Ovary (tissue), 9 donors: ENCODE data around the gene KIF14. TPM values are rescaled to one million over a fixed set of nuclear protein-coding genes. Genes with fewer than 3 reads are reported as not detected.

ENCODE experiments used
- DNase-seq, 5 donors: peaks; one replicate each; pipeline ENCODE4 v3.0.0-alpha.2; 2019 to 2020
- H3K27ac ChIP-seq, 2 donors: fragments of 200-600 bp; one replicate each; pipeline versions ENCODE4 v1.5.1 to v1.8.0; 2019 to 2022
- H3K27me3 ChIP-seq: fragments of 200-600 bp; one replicate; pipeline ENCODE4 v1.8.0; 2022
- H3K36me3 ChIP-seq: fragments of 200-600 bp; sonication (generic); one replicate; pipeline ENCODE4 v1.5.1; 2019
- H3K4me1 ChIP-seq: one replicate; pipeline ENCODE4 v1.8.1; 2013; ENCODE audit warnings: mild to moderate bottlenecking, moderate library complexity; ENCODE audit not compliant: insufficient read depth
- H3K4me3 ChIP-seq: fragments of 200-600 bp; sonication (generic); one replicate; pipeline ENCODE4 v1.5.1; 2017
- H3K9me3 ChIP-seq, 2 donors: fragments of 200-600 bp in 1 of 2; sonication (generic) in 1 of 2; one replicate each; pipeline versions ENCODE4 v1.5.1 to v1.8.1; 2013 to 2019; ENCODE audit warnings: mild to moderate bottlenecking in 1 of 2, moderate library complexity in 1 of 2
- EP300 ChIP-seq: sonication (generic); formaldehyde crosslinking; IDR thresholded peaks from one replicate; pipeline ENCODE4 v1.6.1; 2017; ENCODE audit warnings: antibody characterized with exemption
- POLR2A ChIP-seq: fragments of 450-650 bp; IDR thresholded peaks from one replicate; pipeline ENCODE4 v1.6.1; 2017; ENCODE audit warnings: antibody characterized with exemption, mild to moderate bottlenecking, moderate library complexity
- WGBS, 3 donors: extraction: QIAGEN DNeasy Blood & Tissue Kit in 1 of 3; methylation state at CpG; one replicate each; pipeline versions ENCODE4 v1.1.5 to v1.1.7; 2013 to 2017; 5-methylcytosine and 5-hydroxymethylcytosine counted together
- intact Hi-C, 4 donors: fragments of 100-400 bp; cut with DNase I; formaldehyde crosslinking; loops; one replicate each; pipeline versions ENCODE4 v1.11.0 to v1.15.1; 2022 to 2023
- polyA plus RNA-seq, 2 donors: library from polyadenylated mRNA; stranded (reverse); fragments of 200-250 nt in 1 of 2; fragments of 350-450 nt in 1 of 2; fragmentation: Illumina TruSeq in 1 of 2; extraction: RNeasy Lipid Tissue Mini Kit (QIAGEN cat#74804) in 1 of 2; gene quantifications; one replicate each; pipeline ENCODE4 v1.2.3, GENCODE V29; 2013 to 2014
- total RNA-seq, 7 donors: library from RNA; depleted of rRNA in 2 of 7; stranded (reverse); fragments of >200 nt in 2 of 7; fragmentation: NEBNext Ultra II Directional in 3 of 7; extraction: Animal tissue kit (Norgen Biotek cat#: 25700) in 3 of 7; gene quantifications; one replicate each; pipeline versions ENCODE4 v1.1.0 to v1.2.4, GENCODE V29; 2016 to 2023
- TF ChIP-seq, protein P1 (sequence below), 3 donors: fragments of 450-650 bp in 2 of 3; fragments of 200-600 bp in 1 of 3; IDR thresholded peaks; one replicate each; pipeline versions ENCODE4 v1.5.1 to v1.8.0; 2016 to 2022; ENCODE audit warnings: antibody characterized with exemption in 3 of 3, mild to moderate bottlenecking in 1 of 3
- donor health status: DM: no; HTN: no; CAD: no; lungs with moderate emphysema.
- donor health status: DM: no; HTN: no; CAD: no.
- donor health status: Bipolar disorder and iron deficiency.
- donor health status: DM: yes; HTN: yes; CAD: no.
- donor health status: DM: no; HTN: no; CAD: no.
- donor health status: DM: yes; HTN: yes; CAD: no.

The KIF14 gene
- total and polyA plus RNA-seq, 9 donors = 0.03 to 0.40 (median 0.11) TPM; not detected in 2

- no peak overlapping the region for H3K4me3 ChIP-seq
- TF ChIP-seq, protein P1, sequence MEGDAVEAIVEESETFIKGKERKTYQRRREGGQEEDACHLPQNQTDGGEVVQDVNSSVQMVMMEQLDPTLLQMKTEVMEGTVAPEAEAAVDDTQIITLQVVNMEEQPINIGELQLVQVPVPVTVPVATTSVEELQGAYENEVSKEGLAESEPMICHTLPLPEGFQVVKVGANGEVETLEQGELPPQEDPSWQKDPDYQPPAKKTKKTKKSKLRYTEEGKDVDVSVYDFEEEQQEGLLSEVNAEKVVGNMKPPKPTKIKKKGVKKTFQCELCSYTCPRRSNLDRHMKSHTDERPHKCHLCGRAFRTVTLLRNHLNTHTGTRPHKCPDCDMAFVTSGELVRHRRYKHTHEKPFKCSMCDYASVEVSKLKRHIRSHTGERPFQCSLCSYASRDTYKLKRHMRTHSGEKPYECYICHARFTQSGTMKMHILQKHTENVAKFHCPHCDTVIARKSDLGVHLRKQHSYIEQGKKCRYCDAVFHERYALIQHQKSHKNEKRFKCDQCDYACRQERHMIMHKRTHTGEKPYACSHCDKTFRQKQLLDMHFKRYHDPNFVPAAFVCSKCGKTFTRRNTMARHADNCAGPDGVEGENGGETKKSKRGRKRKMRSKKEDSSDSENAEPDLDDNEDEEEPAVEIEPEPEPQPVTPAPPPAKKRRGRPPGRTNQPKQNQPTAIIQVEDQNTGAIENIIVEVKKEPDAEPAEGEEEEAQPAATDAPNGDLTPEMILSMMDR (IDR thresholded peaks at IDR 0.05) = no peak
- TF ChIP-seq POLR2A (no peak), EP300 (no peak)
- H3K36me3 ChIP-seq = no peaks in the 10 kb centered on the region
- intact Hi-C loops = no loop called here
- no peaks in the 10 kb centered on the region for H3K9me3 ChIP-seq
- H3K4me1 ChIP-seq = no peaks in the 10 kb centered on the region
- H3K27me3 ChIP-seq = no peaks in the 10 kb centered on the region
- no peak overlapping the region for H3K27ac ChIP-seq
- DNase-seq = no peak
Observed at GRCh38 chr1:200550367-200550766, 70.2 kb downstream of the KIF14 start.

GRCh38 chr1:200547386-200547785, 73.2 kb downstream of the KIF14 start:
- 70 to 76% (median 76%) methylated on average over 4 of the region's 4 CpGs for WGBS, 3 donors

DNA sequence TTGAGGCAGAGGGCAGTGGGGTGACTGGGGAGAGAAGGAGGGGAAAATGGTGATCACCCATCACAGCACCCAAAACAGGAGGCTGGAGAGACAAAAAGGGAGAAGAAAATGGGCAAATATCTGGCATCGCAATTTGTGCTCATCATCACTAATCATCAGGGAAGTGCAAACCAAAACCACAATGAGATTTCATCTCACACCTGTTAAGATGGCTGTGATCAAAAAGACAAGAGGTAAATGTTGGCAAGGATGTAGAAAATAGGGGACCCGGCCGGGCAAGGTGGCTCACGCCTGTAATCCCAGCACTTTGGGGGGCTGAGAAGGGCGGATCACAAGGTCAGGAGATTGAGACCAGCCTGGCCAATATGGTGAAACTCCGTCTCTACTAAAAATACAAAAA, 74.0 kb downstream of the KIF14 start:
- H3K4me1 ChIP-seq = no peaks in the 10 kb centered on the region
- intact Hi-C loops = no loop called here
- TF ChIP-seq, protein P1 (IDR thresholded peaks at IDR 0.05) = no peak
- TF ChIP-seq EP300 (no peak), POLR2A (no peak)
- H3K4me3 ChIP-seq = no peak overlapping the region
- no peaks in the 10 kb centered on the region for H3K36me3 ChIP-seq
- 81 to 91% (median 83%) methylated on average over 6 of the region's 6 CpGs for WGBS, 3 donors
- no peak overlapping the region for H3K27ac ChIP-seq
- H3K9me3 ChIP-seq = no peaks in the 10 kb centered on the region
- no peaks in the 10 kb centered on the region for H3K27me3 ChIP-seq
- DNase-seq = no peak

More at GRCh38 chr1:200547386-200547785, 73.2 kb downstream of the KIF14 start:
- no peaks in the 10 kb centered on the region for H3K9me3 ChIP-seq
- H3K4me1 ChIP-seq = no peaks in the 10 kb centered on the region
- no peaks in the 10 kb centered on the region for H3K27me3 ChIP-seq
- H3K36me3 ChIP-seq = no peaks in the 10 kb centered on the region
- intact Hi-C loops = no loop called here
- no peak overlapping the region for H3K27ac ChIP-seq
- no peak overlapping the region for H3K4me3 ChIP-seq
- no peak for TF ChIP-seq POLR2A
- TF ChIP-seq, protein P1 (IDR thresholded peaks at IDR 0.05) = no peak
- TF ChIP-seq EP300 = no peak
- DNase-seq = no peak

DNA sequence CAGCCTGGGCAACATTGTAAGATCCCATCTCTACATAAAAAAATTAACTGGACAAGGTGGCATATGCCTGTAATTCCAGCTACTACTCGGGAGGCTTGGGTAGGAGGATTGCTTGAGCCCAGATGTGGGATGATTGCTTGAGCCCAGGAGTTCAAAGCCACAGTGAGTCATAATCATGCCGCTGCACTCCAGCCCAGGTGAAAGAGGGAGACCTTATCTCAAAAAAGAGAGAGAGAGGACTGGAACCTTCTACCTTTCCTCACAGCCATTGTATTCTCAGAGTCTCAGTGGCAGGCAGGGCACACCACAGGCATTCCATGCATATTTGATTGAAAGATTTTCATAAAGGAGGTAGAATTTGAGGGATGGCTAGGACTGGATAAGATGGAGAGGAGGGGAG, 78.4 kb downstream of the KIF14 start:
- intact Hi-C loops = no loop called here
- Histone ChIP-seq H3K36me3 (no peaks in the 10 kb centered on the region), H3K27me3 (no peaks in the 10 kb centered on the region), H3K9me3 (no peaks in the 10 kb centered on the region), H3K27ac (no peak overlapping the region), H3K4me3 (no peak overlapping the region), H3K4me1 (no peaks in the 10 kb centered on the region)
- no peak for DNase-seq
- WGBS, 3 donors = 81 to 88% (median 85%) methylated on average over 2 of the region's 2 CpGs
- TF ChIP-seq EP300 = no peak
- TF ChIP-seq, protein P1 (IDR thresholded peaks at IDR 0.05) = no peak
- TF ChIP-seq POLR2A = no peak

DNA sequence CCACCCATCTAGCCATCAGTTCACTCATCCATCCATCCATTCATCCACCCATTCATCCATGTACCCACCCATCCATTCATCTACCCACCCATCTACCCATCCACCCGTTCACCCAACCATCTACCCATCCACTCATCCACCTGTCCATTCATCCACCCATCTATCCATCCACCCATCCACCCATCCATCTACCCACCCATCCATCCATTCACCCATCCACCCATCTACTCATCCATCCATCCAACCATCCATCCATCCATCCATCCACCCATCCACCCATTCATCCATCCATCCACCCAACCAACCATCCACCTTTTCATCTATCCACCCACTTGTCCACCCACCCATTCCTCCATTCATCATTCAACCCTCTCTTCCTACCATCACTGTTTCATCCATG, 80.3 kb downstream of the KIF14 start:
- Histone ChIP-seq H3K9me3 (no peaks in the 10 kb centered on the region), H3K4me3 (no peak overlapping the region), H3K36me3 (no peaks in the 10 kb centered on the region), H3K27me3 (no peaks in the 10 kb centered on the region), H3K27ac (no peak overlapping the region), H3K4me1 (no peaks in the 10 kb centered on the region)
- WGBS, 3 donors = 57 to 86% (median 81%) methylated on average over 1 of the region's 1 CpG
- intact Hi-C loops = no loop called here
- no peak for DNase-seq
- TF ChIP-seq EP300 (no peak), POLR2A (no peak)
